Measurements from ENCODE around the gene DVL3.
"Not testable (repeated sequence)": the region's sequence is repeated elsewhere in the genome, so short reads cannot be mapped to it uniquely, and the experiment has no call there.

DVL3 gene

DNA sequence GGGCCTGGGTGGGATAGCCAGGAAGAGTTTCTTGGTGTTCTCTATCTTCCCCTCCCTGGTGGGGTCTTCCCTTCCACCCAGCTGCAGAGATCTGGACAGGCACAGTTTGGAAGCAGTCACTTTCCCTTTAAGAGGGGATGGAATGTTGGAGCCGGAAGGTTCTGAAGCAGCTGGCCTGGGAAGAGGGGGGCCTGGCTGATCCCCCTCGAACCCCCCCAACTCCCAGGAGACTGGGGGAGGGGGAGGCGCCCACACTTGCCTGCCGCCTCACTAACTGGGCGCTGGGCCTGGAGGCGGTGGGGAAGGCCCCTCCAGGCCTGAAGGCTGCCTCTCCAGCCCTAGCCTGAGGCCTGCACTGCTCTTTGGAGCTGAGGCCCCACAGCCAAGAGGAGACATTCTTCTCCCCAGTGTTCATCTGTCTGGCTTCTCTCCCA is 1.4 kb downstream of the DVL3 start:
- DNase-seq: no peak

DNA sequence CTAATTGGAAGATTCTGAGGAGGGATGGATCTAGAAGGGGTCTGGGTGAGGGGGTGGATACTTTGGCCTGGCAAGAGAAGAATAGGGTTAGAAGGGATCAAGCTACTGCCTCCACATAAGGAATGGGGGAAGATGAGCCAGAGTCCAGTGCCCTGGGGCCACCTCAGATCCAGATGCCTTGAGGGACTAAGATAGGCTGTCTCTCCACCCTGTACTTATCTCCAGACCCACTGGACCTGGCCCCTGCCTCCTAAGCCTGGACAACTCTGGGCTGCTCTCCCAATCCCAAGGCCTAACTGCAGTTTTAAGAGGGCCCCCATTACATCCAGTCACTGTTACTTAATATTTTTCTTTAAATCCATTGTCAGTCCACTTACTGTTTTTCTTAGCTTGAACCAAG is 2.0 kb downstream of the DVL3 start:
- DNase-seq: no peak

- DNase-seq: no peak
Measured at GRCh38 chr3:184158404-184158803, 3.2 kb downstream of the DVL3 start.

GRCh38 chr3:184160456-184160855 is 5.3 kb downstream of the DVL3 start:
- DNase-seq: no peak

DNA sequence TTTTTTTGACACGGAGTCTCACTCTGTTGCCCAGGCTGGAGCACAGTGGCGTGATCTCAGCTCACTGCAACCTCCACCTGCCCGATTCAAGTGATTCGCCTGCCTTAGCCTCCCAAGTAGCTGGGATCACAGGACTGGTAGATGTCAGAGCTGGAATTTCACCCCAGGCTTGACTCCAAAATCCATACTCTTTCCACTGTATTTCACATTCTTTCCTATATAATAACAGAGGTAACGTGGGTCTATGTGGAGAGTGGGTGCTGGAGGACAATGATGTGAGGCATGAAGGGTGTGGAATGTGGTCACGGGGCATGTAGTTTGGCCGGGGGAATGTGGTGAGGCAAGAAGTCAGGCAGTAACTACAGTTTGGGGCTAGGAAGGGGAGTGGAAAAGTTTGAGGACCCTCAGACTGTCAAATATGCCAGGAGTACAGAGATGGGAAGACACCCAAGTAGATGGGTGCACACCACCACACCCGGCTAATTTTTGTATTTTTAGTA is 7.4 kb downstream of the DVL3 start:
- not testable (repeated sequence) for DNase-seq

DNA sequence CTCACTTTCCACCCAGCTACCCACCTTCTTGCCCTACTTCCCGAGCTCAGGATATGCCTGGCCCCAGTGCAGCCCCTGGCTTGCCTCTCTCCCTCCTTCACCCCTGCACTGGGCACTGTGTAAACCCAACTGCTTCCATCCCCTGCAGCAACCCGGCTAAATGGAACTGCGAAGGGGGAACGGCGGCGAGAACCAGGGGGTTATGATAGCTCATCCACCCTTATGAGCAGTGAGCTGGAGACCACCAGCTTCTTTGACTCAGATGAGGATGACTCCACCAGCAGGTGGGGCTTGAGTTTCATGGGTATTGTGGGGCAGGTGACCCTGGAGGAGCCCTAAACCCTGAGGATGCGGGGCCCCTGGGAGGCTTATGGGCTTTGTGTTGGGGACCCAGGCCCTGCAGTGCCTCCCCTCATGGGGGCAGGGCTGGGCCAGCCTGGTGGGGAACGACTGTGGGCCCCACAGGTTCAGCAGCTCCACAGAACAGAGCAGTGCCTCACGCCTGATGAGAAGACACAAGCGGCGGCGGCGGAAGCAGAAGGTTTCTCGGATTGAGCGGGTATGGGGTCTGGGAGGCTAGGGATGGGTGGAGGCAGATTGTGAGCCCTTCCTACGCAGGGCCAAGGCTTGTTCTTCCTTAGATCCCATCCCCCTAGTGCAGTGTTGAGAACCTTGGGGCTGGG is 9.6 kb downstream of the DVL3 start:
- DNase-seq: no peak

- DNase-seq: no peak
Measured at GRCh38 chr3:184165543-184165942, 10.4 kb downstream of the DVL3 start.

DNA sequence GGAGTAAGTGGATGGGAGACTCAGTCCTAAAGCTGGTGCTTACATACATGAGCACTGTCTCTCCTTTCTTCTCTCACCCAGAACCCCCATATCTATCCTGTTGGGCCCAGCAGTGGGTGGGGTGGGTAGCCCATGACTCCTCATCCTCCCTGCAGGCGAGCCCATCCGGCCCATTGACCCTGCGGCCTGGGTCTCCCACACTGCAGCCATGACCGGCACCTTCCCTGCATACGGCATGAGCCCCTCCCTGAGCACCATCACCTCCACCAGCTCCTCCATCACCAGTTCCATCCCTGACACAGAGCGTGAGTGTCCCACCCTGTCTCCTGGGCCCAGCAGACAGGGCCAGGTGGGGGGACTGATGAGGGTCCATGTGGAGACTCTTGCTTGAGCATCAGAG is 11.5 kb downstream of the DVL3 start:
- DNase-seq: no peak

- DNase-seq: no peak
Measured at GRCh38 chr3:184167786-184168185, 12.6 kb downstream of the DVL3 start.

GRCh38 chr3:184168363-184169120 is 13.4 kb downstream of the DVL3 start:
- no peak for DNase-seq

GRCh38 chr3:184169896-184170875 is 15.0 kb downstream of the DVL3 start:
- no peak for DNase-seq

GRCh38 chr3:184171562-184171961 is 16.4 kb downstream of the DVL3 start:
- DNase-seq: no peak

DNA sequence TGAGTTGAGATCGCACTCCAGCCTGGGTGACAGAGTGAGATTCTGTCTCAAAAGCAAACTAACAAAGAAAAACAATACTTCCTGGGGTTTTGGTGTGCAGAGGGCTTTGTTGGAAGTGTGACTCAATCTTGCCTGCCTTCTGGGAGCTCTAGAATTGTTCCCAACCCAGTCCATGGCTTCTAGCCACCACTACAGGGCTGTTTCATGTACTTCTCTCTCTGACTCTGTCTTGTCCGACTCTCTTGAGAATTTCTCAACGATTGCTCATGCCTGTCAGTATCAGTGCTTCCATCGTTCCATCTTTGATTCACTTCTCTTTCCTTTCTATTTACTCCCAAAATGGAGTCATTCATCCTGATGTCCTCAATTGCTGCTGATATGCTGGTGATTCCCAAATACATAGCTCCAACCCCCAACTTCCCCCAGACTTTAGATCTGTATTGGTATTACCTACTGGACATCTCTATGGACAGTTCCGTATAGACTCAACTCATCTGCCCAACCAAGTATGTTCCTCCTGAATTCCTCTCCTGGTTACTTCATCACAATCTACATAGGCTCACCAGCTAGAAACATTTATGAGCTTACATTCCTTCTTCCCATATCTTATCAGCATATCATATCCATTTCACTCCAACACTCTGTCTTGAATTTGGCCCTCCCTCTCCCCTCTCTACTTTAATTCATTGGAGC is 17.6 kb downstream of the DVL3 start:
- DNase-seq: no peak

DNA sequence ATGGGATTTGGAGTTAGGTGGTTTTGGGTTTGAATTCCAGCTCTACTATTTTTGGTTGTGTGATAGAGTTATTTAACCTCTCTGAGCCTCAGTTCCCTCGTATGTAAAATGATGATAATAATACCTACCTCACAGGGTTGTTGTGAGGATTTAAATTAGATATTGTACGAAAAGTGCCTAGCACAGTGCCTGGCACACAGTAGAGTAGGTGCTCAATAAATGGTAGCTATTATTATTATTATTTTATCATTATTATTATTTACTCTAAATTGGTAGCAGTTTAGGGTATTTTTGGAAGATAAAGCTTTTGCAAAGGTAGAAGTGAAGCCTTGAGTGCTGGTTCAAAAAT is 18.2 kb downstream of the DVL3 start:
- no peak for DNase-seq

DNA sequence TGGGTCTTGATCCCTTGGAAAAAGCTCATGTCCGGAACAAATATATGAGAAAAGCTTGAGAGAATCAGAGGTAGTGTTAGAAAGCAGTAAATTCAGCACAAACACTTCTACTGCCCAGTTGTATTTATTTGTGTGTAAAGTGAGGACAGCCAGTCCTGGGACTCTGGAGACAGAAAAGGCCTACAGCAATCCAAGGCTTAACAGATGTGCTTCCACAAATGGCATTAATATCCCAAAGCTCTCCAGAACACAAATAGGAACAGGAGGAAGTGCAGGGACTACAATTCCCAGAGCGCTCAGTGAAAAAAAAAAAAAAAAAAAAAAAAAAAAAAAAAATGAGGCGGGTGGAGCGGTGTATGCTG is 19.1 kb downstream of the DVL3 start:
- DNase-seq: no peak

GRCh38 chr3:184174646-184175492 is 19.7 kb downstream of the DVL3 start, which contains the start of gene AP2M1:
AP2M1 (plus strand) TSS chr3:184174855; CDS start chr3:184176994, 2,139 bp downstream.
- peak; percentile 98 for DNase-seq

- DNase-seq: no peak
Measured at GRCh38 chr3:184175506-184175905, 20.3 kb downstream of the DVL3 start.

- DNase-seq: no peak
Measured at GRCh38 chr3:184175981-184176376, 20.8 kb downstream of the DVL3 start.

- no peak for DNase-seq
Measured at GRCh38 chr3:184176377-184177330, 21.5 kb downstream of the DVL3 start.

- no peak for DNase-seq
Measured at GRCh38 chr3:184177331-184177731, 22.2 kb downstream of the DVL3 start.
